GM13976 (cell line): ENCODE results near the gene DDA1.

ENCODE experiments used
- DNase-seq: peaks from one replicate; pipeline ENCODE4 v3.0.0; 2012; ENCODE audit warnings: low spot score
- CTCF ChIP-seq: IDR thresholded peaks from 2 replicates; pipeline ENCODE4 v1.5.1; 2012; ENCODE audit warnings: borderline replicate concordance, mild to moderate bottlenecking; ENCODE audit not compliant: insufficient read depth; ENCODE audit errors: extremely low read depth, missing control alignments, control extremely low read depth
- in situ Hi-C: fragments of 300-500 bp; cut with MboI; formaldehyde crosslinking; loops from one replicate; pipeline ENCODE4 v1.12.0; 2022; ENCODE audit warnings: low sequenced_read_pairs, mixed read lengths, inconsistent platforms; ENCODE audit not compliant: unreplicated experiment

The DDA1 gene

GRCh38 chr19:17296273-17296672, 13.1 kb upstream of the DDA1 start:
- DNase-seq: no peak
- no peak for TF ChIP-seq CTCF
- in situ Hi-C loops: loop anchor here (10.0 kb wide), 1 partner anchor 89 kb away; no protein-coding TSS in a partner anchor

GRCh38 chr19:17296976-17297375, 12.4 kb upstream of the DDA1 start:
- no peak for DNase-seq
- in situ Hi-C loops: loop anchor here (10.0 kb wide), 1 partner anchor 88 kb away; no protein-coding TSS in a partner anchor
- TF ChIP-seq CTCF: no peak

GRCh38 chr19:17300992-17301619, 8.3 kb upstream of the DDA1 start:
- in situ Hi-C loops: no loop called here
- no peak for DNase-seq
- TF ChIP-seq CTCF: no peak

- TF ChIP-seq CTCF: no peak
- DNase-seq: no peak
- in situ Hi-C loops: no loop called here
These were observed 6.8 kb upstream of the DDA1 start for GRCh38 chr19:17302391-17303166.

- peak; percentile 96 for DNase-seq
- in situ Hi-C loops: no loop called here
- TF ChIP-seq CTCF: peak; percentile 37
These were observed 6.0 kb upstream of the DDA1 start, which contains the start of gene ABHD8 for GRCh38 chr19:17303167-17303939. TSS of gene ABHD8 (minus strand) at chr19:17303425. CDS start at chr19:17301616, 1,809 bp downstream.

- DNase-seq: no peak
- no peak for TF ChIP-seq CTCF
- in situ Hi-C loops: no loop called here
These were observed 5.5 kb upstream of the DDA1 start for GRCh38 chr19:17303940-17304267.
